GM21367 (cell line): ENCODE data around the gene ARSG.

Experiments used
- ATAC-seq: cut with Tn5 transposase; IDR thresholded peaks from one replicate; pipeline ENCODE4 v1.9.1; 2021; ENCODE audit not compliant: unreplicated experiment

The ARSG gene

DNA sequence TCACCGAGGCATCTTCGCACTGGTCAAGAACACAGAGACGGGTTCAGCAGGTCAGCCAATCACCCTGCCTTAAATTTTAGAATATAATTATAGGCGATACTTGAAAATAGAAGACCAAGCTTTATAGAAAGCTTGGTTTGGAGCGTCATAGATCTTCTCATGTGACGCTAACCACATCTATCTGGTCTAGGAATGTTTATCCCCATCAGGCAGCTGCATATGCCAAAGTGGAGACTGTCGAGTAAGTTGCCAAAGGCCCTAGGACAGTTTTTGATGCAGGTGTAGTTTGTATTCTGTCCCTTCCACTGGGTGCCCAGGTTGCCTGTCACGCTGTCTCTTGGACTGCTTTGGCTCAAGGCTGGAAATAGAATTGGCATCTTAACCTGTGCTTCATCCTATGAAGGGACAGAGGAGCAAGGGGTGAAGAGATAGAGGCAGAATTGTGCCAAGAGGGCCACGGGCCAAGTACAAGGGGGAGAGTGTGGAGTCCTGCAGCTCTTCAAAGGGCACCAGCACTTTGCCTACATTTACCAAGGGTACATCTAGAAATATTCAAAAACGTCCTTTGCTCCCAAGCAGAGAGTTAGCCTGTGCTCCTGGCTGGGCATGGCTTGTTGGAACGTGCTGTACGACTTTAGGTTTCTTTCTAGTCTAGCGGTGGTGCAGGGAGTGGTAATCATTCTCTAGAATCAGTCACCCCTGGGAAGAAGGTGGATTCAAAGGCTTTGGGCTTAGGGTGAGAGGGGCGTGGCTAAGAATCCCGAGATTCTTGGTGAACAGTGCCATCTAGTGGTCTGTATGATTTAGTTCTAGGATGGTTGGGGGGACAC is 171.3 kb downstream of the ARSG start:
- peak; percentile 39 for ATAC-seq

DNA sequence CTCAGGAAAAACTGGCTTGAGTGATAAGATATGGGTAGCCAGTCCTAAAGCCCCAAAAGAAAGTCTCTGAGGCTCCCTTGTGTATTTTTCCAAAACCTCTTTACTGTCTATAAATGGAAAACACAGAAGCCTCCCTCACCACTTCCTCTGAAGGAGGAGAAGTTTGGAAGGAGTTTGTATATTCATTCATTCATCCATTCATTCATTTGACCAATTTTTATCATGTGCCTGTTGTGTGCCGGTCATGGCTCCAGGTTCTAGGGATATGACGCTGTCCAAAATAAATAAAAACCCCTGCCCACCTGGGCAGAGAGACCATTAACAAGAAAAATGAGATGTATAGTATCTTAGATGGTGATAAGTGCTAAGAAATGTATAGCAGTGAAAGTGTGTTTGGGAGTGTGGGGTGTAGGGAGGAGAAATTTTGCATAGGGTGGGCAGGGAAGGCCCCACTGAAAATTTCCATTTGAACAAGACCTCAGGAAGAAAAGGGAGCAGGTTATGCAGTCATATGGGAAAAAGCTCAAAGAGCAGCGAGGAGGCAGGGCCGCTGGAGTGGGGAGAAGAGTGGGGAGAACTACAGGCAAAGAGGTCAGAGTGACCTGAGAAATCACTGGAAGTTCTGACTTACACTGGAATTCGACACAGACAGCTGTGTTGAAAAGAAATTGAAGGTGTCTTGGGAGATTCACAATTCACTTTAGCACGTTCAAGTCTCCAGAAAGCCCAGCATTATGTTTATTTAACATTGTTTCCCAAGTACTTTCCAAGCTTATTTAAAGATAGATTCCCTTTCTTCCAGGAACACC is 172.1 kb downstream of the ARSG start:
- ATAC-seq = no peak

DNA sequence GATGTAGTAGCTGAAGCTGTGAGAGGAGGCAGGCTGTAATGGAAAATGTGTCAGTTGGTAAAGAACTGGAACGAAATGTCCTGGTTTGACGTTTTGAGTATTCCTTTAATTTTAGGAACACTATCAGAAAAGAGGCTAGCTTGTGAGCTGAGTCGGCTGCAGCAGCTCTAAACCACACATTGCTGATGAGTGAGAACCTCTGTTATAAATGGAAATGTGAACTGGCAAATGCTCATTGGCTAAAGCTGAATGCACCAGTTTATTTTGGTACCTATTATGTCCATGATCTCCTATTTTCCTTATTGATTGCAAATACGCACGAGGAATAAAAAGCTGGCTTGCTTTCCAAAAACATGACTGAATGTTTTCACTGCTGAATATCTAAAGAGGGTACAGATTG is 177.0 kb downstream of the ARSG start:
- ATAC-seq = no peak

DNA sequence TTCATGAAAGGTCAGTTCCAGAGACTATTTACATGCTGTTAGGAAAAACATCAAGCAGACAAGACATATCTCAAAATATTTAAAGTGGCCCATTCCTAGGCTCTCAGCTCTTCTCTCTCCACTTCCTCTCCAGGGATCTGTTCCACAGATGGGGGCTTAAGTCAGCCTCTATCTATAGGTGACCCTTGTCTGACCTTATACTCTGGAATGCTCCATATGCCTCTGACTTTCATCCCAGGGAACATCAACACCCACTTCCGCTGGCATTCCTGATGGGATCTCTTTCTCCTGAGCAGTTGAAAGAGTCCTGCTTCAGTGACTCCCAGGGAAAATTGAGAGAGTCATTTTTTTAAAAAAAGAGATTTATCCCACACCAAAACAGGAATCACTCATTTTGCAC is 177.5 kb downstream of the ARSG start:
- ATAC-seq = no peak
